CD4-positive, alpha-beta T cell (primary cell): ENCODE data around the gene VSTM2L. TPM values are rescaled to one million over a fixed set of nuclear protein-coding genes. Genes with fewer than 3 reads are reported as not detected.

Experiments used
- ATAC-seq: fragments of 200-7000 bp; cut with Tn5 transposase; one replicate; pipeline ENCODE4 v1.10.0; 2022; ENCODE audit warnings: mild to moderate bottlenecking; ENCODE audit not compliant: poor library complexity
- CTCF ChIA-PET: fragments of 350-600 bp; sonication (Branson Sonifier 250); formaldehyde crosslinking; loops from one replicate; lab custom pipeline; 2021; ENCODE audit warnings: antibody characterized with exemption, inconsistent platforms; lab: Charles Lee
- POLR2A ChIA-PET: fragments of 350-600 bp; sonication (Branson Sonifier 250); formaldehyde crosslinking; loops from one replicate; lab custom pipeline; 2021; ENCODE audit warnings: antibody characterized with exemption, inconsistent platforms; lab: Charles Lee
- DNase-seq, 14 experiments: peaks; one replicate each; pipeline ENCODE4 v3.0.0-alpha.2; 2013 to 2020; ENCODE audit warnings: mixed read lengths in 2 of 14
- H3K27ac ChIP-seq, 2 donors: one replicate each; pipeline versions ENCODE4 v1.5.1 to v1.7.0; 2013; ENCODE audit warnings: low read length in 2 of 2, low read depth in 1 of 2, mild to moderate bottlenecking in 1 of 2
- H3K27me3 ChIP-seq, 2 experiments: 1 replicate in 1 of 2; 2 replicates in 1 of 2; pipeline versions ENCODE4 v1.6.1 to v1.7.0; 2013; ENCODE audit warnings: low read length in 2 of 2, control low read depth in 1 of 2, mild to moderate bottlenecking in 1 of 2, moderate library complexity in 1 of 2; ENCODE audit not compliant: insufficient read depth in 2 of 2, control insufficient read depth in 1 of 2
- H3K36me3 ChIP-seq: one replicate; pipeline ENCODE4 v1.6.1; 2013; ENCODE audit warnings: low read length, control low read depth; ENCODE audit not compliant: insufficient read depth
- H3K4me1 ChIP-seq: one replicate; pipeline ENCODE4 v1.6.1; 2013; ENCODE audit warnings: low read length, control low read depth; ENCODE audit not compliant: insufficient read depth
- H3K4me3 ChIP-seq: one replicate; pipeline ENCODE4 v1.5.1; 2013; ENCODE audit warnings: mild to moderate bottlenecking, low read length, moderate library complexity
- H3K9me3 ChIP-seq, 2 experiments: 1 replicate in 1 of 2; 2 replicates in 1 of 2; pipeline versions ENCODE4 v1.6.1 to v1.7.0; 2013; ENCODE audit warnings: low read length in 2 of 2, mild to moderate bottlenecking in 2 of 2, control low read depth in 1 of 2, moderate library complexity in 1 of 2; ENCODE audit not compliant: control insufficient read depth in 1 of 2, insufficient read depth in 1 of 2
- H3K27ac Mint-ChIP-seq: one replicate; pipeline ENCODE4 v1.8.0; 2020; ENCODE audit warnings: mixed read lengths
- H3K27me3 Mint-ChIP-seq: one replicate; pipeline ENCODE4 v1.8.0; 2021; ENCODE audit warnings: mixed read lengths
- H3K36me3 Mint-ChIP-seq: one replicate; pipeline ENCODE4 v1.8.0; 2021; ENCODE audit warnings: low read depth, mixed read lengths
- H3K4me1 Mint-ChIP-seq: one replicate; pipeline ENCODE4 v1.8.0; 2021; ENCODE audit warnings: low read depth, mixed read lengths
- H3K4me3 Mint-ChIP-seq: one replicate; pipeline ENCODE4 v1.8.0; 2020; ENCODE audit warnings: mild to moderate bottlenecking, mixed read lengths
- H3K9me3 Mint-ChIP-seq: one replicate; pipeline ENCODE4 v1.8.0; 2020; ENCODE audit warnings: mixed read lengths
- intact Hi-C, 2 experiments: fragments of 100-400 bp; cut with DNase I in 1 of 2; cut with micrococcal nuclease in 1 of 2; formaldehyde crosslinking; loops; one replicate each; pipeline versions ENCODE4 v1.15.1 to v1.9.0; 2023 to 2025; cut with DNase I, micrococcal nuclease
- total RNA-seq, 174 experiments: library from RNA in 2 of 174; stranded (reverse) in 2 of 174; gene quantifications; one replicate each; pipeline ENCODE4 v1.2.3 and lab custom pipeline; 2021 to 2026
- TF ChIP-seq, protein P1 (sequence below): fragments of 200-600 bp; IDR thresholded peaks from one replicate; pipeline ENCODE4 v1.8.0; 2022; ENCODE audit warnings: antibody characterized with exemption, mild to moderate bottlenecking

The VSTM2L gene
- total RNA-seq, 2 experiments from 2014 or later: not detected

DNA sequence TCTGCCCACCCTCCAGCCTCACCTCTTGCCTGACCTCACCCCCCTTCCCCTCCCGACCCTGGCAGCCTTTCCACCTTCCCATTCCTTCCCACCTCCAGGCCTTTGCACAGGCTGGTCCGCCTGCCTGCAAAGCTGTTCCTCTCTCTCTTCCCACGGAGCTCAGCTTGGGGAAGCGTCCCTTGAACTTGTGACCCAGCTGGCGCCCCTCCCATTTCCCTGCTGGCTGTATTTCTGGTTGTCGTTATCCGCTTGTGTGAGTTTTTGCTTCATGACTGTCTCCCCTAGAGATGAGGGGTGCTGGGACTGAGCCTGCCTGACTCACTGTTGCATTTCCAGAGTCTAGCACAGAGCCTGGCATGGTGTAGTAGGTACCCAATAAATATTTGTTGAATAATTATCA is 32.5 kb downstream of the VSTM2L start:
- Mint-ChIP-seq H3K4me1 (no peaks in the 10 kb centered on the region), H3K27me3 (peaks cover 8% of the 10 kb centered on the region), H3K27ac (no peak overlapping the region), H3K9me3 (no peaks in the 10 kb centered on the region), H3K4me3 (no peak overlapping the region), H3K36me3 (no peaks in the 10 kb centered on the region)
- Histone ChIP-seq H3K36me3 (no peaks in the 10 kb centered on the region), H3K9me3 (no peaks in the 10 kb centered on the region), H3K27me3 (peaks cover 0 to 2% of the 10 kb centered on the region in 2 experiments), H3K27ac (no peak overlapping the region), H3K4me3 (no peak overlapping the region), H3K4me1 (no peaks in the 10 kb centered on the region)
- intact Hi-C loops: no loop called here
- POLR2A ChIA-PET: no interaction called here
- TF ChIP-seq, protein P1, sequence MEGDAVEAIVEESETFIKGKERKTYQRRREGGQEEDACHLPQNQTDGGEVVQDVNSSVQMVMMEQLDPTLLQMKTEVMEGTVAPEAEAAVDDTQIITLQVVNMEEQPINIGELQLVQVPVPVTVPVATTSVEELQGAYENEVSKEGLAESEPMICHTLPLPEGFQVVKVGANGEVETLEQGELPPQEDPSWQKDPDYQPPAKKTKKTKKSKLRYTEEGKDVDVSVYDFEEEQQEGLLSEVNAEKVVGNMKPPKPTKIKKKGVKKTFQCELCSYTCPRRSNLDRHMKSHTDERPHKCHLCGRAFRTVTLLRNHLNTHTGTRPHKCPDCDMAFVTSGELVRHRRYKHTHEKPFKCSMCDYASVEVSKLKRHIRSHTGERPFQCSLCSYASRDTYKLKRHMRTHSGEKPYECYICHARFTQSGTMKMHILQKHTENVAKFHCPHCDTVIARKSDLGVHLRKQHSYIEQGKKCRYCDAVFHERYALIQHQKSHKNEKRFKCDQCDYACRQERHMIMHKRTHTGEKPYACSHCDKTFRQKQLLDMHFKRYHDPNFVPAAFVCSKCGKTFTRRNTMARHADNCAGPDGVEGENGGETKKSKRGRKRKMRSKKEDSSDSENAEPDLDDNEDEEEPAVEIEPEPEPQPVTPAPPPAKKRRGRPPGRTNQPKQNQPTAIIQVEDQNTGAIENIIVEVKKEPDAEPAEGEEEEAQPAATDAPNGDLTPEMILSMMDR: no peak
- DNase-seq: no peak
- ATAC-seq: no peak
- CTCF ChIA-PET: no interaction called here

DNA sequence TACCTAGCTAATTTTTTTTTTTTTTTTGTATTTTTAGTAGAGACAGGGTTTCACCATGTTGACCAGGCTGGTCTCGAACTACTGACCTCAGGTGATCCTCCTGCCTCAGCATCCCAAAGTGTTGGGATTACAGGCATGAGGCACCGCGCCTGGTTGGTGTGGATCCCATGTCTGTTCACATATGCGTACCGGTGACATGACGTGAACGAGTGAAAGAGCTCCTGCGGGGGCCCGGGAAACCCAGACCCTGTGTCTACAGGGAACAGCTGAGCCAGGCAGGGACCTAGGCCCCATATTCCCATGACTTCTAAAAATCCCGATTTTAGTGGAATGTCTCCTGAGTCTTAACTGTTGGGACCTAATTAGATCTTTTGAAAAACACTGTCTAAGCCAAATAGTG is 33.1 kb downstream of the VSTM2L start:
- CTCF ChIA-PET: no interaction called here
- no peaks in the 10 kb centered on the region for H3K36me3 Mint-ChIP-seq
- Histone ChIP-seq H3K9me3 (no peaks in the 10 kb centered on the region), H3K4me3 (no peak overlapping the region), H3K4me1 (no peaks in the 10 kb centered on the region), H3K36me3 (no peaks in the 10 kb centered on the region), H3K27ac (no peak overlapping the region), H3K27me3 (peaks cover 0 to 2% of the 10 kb centered on the region in 2 experiments)
- intact Hi-C loops: no loop called here
- peaks cover 5% of the 10 kb centered on the region for H3K27me3 Mint-ChIP-seq
- no peaks in the 10 kb centered on the region for H3K4me1 Mint-ChIP-seq
- DNase-seq (no peak), ATAC-seq (no peak)
- TF ChIP-seq, protein P1: no peak
- H3K4me3 Mint-ChIP-seq: no peak overlapping the region
- POLR2A ChIA-PET: no interaction called here
- no peak overlapping the region for H3K27ac Mint-ChIP-seq
- H3K9me3 Mint-ChIP-seq: no peaks in the 10 kb centered on the region

DNA sequence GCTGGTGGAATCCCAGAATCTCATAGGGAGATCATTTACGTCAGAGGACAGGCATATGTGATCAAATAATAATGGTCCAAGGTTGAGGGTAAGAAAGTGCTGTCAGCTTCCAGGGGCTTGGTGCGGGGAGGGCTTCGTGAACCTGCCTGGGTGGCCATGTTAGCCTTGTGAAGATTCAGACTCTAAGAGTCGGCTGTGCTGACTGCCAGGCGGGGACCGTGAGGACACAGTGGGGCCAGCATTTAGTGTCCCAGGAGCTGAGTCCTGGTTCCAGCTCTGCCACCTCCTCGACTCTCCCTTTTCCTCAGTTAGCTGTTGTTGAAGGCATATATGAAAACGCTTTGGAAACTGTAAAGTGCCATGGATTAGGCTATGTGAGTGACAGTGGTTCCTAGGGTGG is 33.5 kb downstream of the VSTM2L start:
- Histone ChIP-seq H3K9me3 (no peaks in the 10 kb centered on the region), H3K4me1 (no peaks in the 10 kb centered on the region), H3K27me3 (no peaks in the 10 kb centered on the region), H3K4me3 (no peak overlapping the region), H3K27ac (no peak overlapping the region), H3K36me3 (no peaks in the 10 kb centered on the region)
- TF ChIP-seq, protein P1: no peak
- peaks cover 5% of the 10 kb centered on the region for H3K27me3 Mint-ChIP-seq
- ChIA-PET CTCF (no interaction called here), POLR2A (no interaction called here)
- H3K4me3 Mint-ChIP-seq: no peak overlapping the region
- H3K36me3 Mint-ChIP-seq: no peaks in the 10 kb centered on the region
- H3K27ac Mint-ChIP-seq: no peak overlapping the region
- H3K4me1 Mint-ChIP-seq: no peaks in the 10 kb centered on the region
- ATAC-seq (no peak), DNase-seq (no peak)
- no peaks in the 10 kb centered on the region for H3K9me3 Mint-ChIP-seq
- intact Hi-C loops: no loop called here
